ENCODE results near the gene TAF11L13. TPM values are rescaled to one million over a fixed set of nuclear protein-coding genes. Genes with fewer than 3 reads are reported as not detected.
"Not testable (repeated sequence)": the region's sequence is repeated elsewhere in the genome, so short reads cannot be mapped to it uniquely, and the experiment has no call there.

The TAF11L13 gene
- not detected for total RNA-seq

- H3K4me1 ChIP-seq, result not testable (repeated sequence)
Measured at GRCh38 chr5:17631788-17632187, at the start of gene TAF11L13. Gene TAF11L13 (plus strand): TSS chr5:17632088.

GRCh38 chr5:17585658-17586057, 46.2 kb upstream of the TAF11L13 start, which contains the start of gene TAF11L7:
Gene TAF11L7 (minus strand): TSS chr5:17585758.
- DNase-seq (ENCODE audit: extremely low spot score); H3K36me3 ChIP-seq; H3K9me3 ChIP-seq; H3K4me3 ChIP-seq; H3K27ac ChIP-seq (replicated peaks in 1 of 4); H3K27me3 ChIP-seq; intact Hi-C loops (cut with DNase I); H3K4me1 ChIP-seq: not testable (repeated sequence)
- no CpG with 5 or more reads among the region's 16 CpGs for WGBS

More at GRCh38 chr5:17631788-17632187, at the start of gene TAF11L13:
- H3K27ac ChIP-seq (replicated peaks in 1 of 4); intact Hi-C loops (cut with DNase I); H3K4me3 ChIP-seq; H3K9me3 ChIP-seq; H3K27me3 ChIP-seq; H3K36me3 ChIP-seq; DNase-seq (ENCODE audit: extremely low spot score): not testable (repeated sequence)
- WGBS, result 100% methylated on average over 2 of the region's 12 CpGs

GRCh38 chr5:17590860-17591259, 41.0 kb upstream of the TAF11L13 start, which contains the start of gene TAF11L8:
Gene TAF11L8 (minus strand): TSS chr5:17590960.
- H3K9me3 ChIP-seq; H3K27me3 ChIP-seq; intact Hi-C loops (cut with DNase I); H3K36me3 ChIP-seq; H3K4me1 ChIP-seq; DNase-seq (ENCODE audit: extremely low spot score); H3K27ac ChIP-seq (replicated peaks in 1 of 4); H3K4me3 ChIP-seq: not testable (repeated sequence)
- WGBS, result no CpG with 5 or more reads among the region's 16 CpGs

GRCh38 chr5:17594255-17594654, 37.6 kb upstream of the TAF11L13 start, which contains the start of gene TAF11L9:
Gene TAF11L9 (minus strand): TSS chr5:17594394.
- DNase-seq (ENCODE audit: extremely low spot score); intact Hi-C loops (cut with DNase I); H3K9me3 ChIP-seq; H3K4me3 ChIP-seq; H3K4me1 ChIP-seq; H3K27me3 ChIP-seq; H3K36me3 ChIP-seq; H3K27ac ChIP-seq (replicated peaks in 1 of 4): not testable (repeated sequence)
- WGBS, result 90% methylated on average over 10 of the region's 15 CpGs

GRCh38 chr5:17597728-17598127, 34.2 kb upstream of the TAF11L13 start, which contains the start of gene TAF11L10:
Gene TAF11L10 (minus strand): TSS chr5:17597828.
- H3K4me3 ChIP-seq; H3K36me3 ChIP-seq; H3K27ac ChIP-seq (replicated peaks in 1 of 4); DNase-seq (ENCODE audit: extremely low spot score); intact Hi-C loops (cut with DNase I); H3K27me3 ChIP-seq; H3K9me3 ChIP-seq; H3K4me1 ChIP-seq: not testable (repeated sequence)
- WGBS, result no CpG with 5 or more reads among the region's 15 CpGs

- intact Hi-C loops (cut with DNase I); H3K27me3 ChIP-seq; H3K27ac ChIP-seq (replicated peaks in 1 of 4); DNase-seq (ENCODE audit: extremely low spot score); H3K36me3 ChIP-seq; H3K9me3 ChIP-seq; H3K4me3 ChIP-seq; H3K4me1 ChIP-seq: not testable (repeated sequence)
- 67% methylated on average over 6 of the region's 6 CpGs for WGBS
Measured at GRCh38 chr5:17603880-17604279, 28.0 kb upstream of the TAF11L13 start, which contains the start of gene TAF11L11. Gene TAF11L11 (plus strand): TSS chr5:17604183.

GRCh38 chr5:17604951-17605350, 26.9 kb upstream of the TAF11L13 start:
- Histone ChIP-seq H3K4me1 (no peaks in the 10 kb centered on the region), H3K36me3 (no peaks in the 10 kb centered on the region), H3K9me3 (no peaks in the 10 kb centered on the region), H3K27me3 (no peaks in the 10 kb centered on the region), H3K4me3 (no peak overlapping the region), H3K27ac (replicated peaks in 1 of 4) (no peak overlapping the region)
- intact Hi-C loops (cut with DNase I), result no loop called here
- TF ChIP-seq CTCF (IDR thresholded peaks at IDR 0.05) (no peak), EP300 (IDR thresholded peaks at IDR 0.05) (no peak), POLR2AphosphoS5 (IDR thresholded peaks at IDR 0.05) (no peak), POLR2A (IDR thresholded peaks at IDR 0.05; ENCODE audit: low read depth) (no peak)
- WGBS, result 92% methylated on average over 14 of the region's 14 CpGs
- DNase-seq (ENCODE audit: extremely low spot score), result peak; percentile 85

GRCh38 chr5:17607461-17607860, 24.4 kb upstream of the TAF11L13 start:
- H3K27ac ChIP-seq (replicated peaks in 1 of 4); H3K4me3 ChIP-seq; intact Hi-C loops (cut with DNase I); H3K27me3 ChIP-seq; H3K4me1 ChIP-seq; H3K36me3 ChIP-seq; H3K9me3 ChIP-seq; DNase-seq (ENCODE audit: extremely low spot score): not testable (repeated sequence)
- WGBS, result 100% methylated on average over 1 of the region's 4 CpGs

- DNase-seq (ENCODE audit: extremely low spot score); H3K27me3 ChIP-seq; intact Hi-C loops (cut with DNase I); H3K27ac ChIP-seq (replicated peaks in 1 of 4); H3K4me1 ChIP-seq; H3K4me3 ChIP-seq; H3K9me3 ChIP-seq; H3K36me3 ChIP-seq: not testable (repeated sequence)
- whole genome bisulfite sequencing, result 71% methylated on average over 2 of the region's 2 CpGs
Measured at GRCh38 chr5:17610092-17610491, 21.8 kb upstream of the TAF11L13 start, which contains the start of gene TAF11L12. Gene TAF11L12 (plus strand): TSS chr5:17610392.

All from esophagus muscularis mucosa (tissue), 4 donors.